ENCODE results near the gene LAG3. TPM values are rescaled to one million over a fixed set of nuclear protein-coding genes. Genes with fewer than 3 reads are reported as not detected.

Gene LAG3
- total and polyA plus RNA-seq, 4 donors: 0.82 to 1.7 (median 1.4) TPM

GRCh38 chr12:6783828-6784227 is 11.5 kb downstream of the LAG3 start:
- DNase-seq: no peak
- Histone ChIP-seq H3K27me3 (ENCODE audit: control insufficient read depth in 3 of 3, insufficient read depth in 3 of 3, low read length in 2 of 3) (no peaks in the 10 kb centered on the region), H3K4me1 (ENCODE audit: control insufficient read depth in 5 of 5, insufficient read depth in 5 of 5, low read length in 5 of 5) (peaks cover 0 to 16% (median 7%) of the 10 kb centered on the region in 5 donors), H3K4me3 (no peak overlapping the region), H3K9ac (ENCODE audit: insufficient read depth in 1 of 2, low read length in 2 of 2) (no peak overlapping the region), H3K9me3 (ENCODE audit: control insufficient read depth in 4 of 4, insufficient read depth in 3 of 4, low read length in 3 of 4) (no peaks in the 10 kb centered on the region), H3K27ac (ENCODE audit: low read depth in 1 of 2, low read length in 1 of 2) (no peak overlapping the region), H3K36me3 (ENCODE audit: control insufficient read depth in 4 of 4, insufficient read depth in 4 of 4, low read length in 4 of 4) (no peaks in the 10 kb centered on the region)
- no peak for TF ChIP-seq CTCF (IDR thresholded peaks at IDR 0.05; ENCODE audit: control extremely low read depth, extremely low read depth)
- 89% methylated on average over 9 of the region's 9 CpGs for WGBS, 2 donors
- no peak for ATAC-seq (ENCODE audit: insufficient read depth, low FRiP score)

- TF ChIP-seq CTCF (IDR thresholded peaks at IDR 0.05; ENCODE audit: control extremely low read depth, extremely low read depth): no peak
- ATAC-seq (ENCODE audit: insufficient read depth, low FRiP score) (no peak), DNase-seq (no peak)
- Histone ChIP-seq H3K27me3 (ENCODE audit: control insufficient read depth in 3 of 3, insufficient read depth in 3 of 3, low read length in 2 of 3) (no peaks in the 10 kb centered on the region), H3K9me3 (ENCODE audit: control insufficient read depth in 4 of 4, insufficient read depth in 3 of 4, low read length in 3 of 4) (no peaks in the 10 kb centered on the region), H3K4me1 (ENCODE audit: control insufficient read depth in 5 of 5, insufficient read depth in 5 of 5, low read length in 5 of 5) (peaks cover 0 to 15% (median 9%) of the 10 kb centered on the region in 5 donors), H3K4me3 (no peak overlapping the region), H3K36me3 (ENCODE audit: control insufficient read depth in 4 of 4, insufficient read depth in 4 of 4, low read length in 4 of 4) (no peaks in the 10 kb centered on the region), H3K9ac (ENCODE audit: insufficient read depth in 1 of 2, low read length in 2 of 2) (no peak overlapping the region), H3K27ac (ENCODE audit: low read depth in 1 of 2, low read length in 1 of 2) (no peak overlapping the region)
- 73 to 82% methylated on average over 5 of the region's 5 CpGs for WGBS, 2 donors
These were observed 12.0 kb downstream of the LAG3 start for GRCh38 chr12:6784296-6784695.

GRCh38 chr12:6784761-6785160 is 12.4 kb downstream of the LAG3 start:
- ATAC-seq (ENCODE audit: insufficient read depth, low FRiP score): no peak
- no peaks in the 10 kb centered on the region for H3K9me3 ChIP-seq (ENCODE audit: control insufficient read depth in 4 of 4, insufficient read depth in 3 of 4, low read length in 3 of 4)
- no peak overlapping the region for H3K9ac ChIP-seq (ENCODE audit: insufficient read depth in 1 of 2, low read length in 2 of 2)
- no peaks in the 10 kb centered on the region for H3K27me3 ChIP-seq (ENCODE audit: control insufficient read depth in 3 of 3, insufficient read depth in 3 of 3, low read length in 2 of 3)
- no peaks in the 10 kb centered on the region for H3K36me3 ChIP-seq (ENCODE audit: control insufficient read depth in 4 of 4, insufficient read depth in 4 of 4, low read length in 4 of 4)
- H3K4me3 ChIP-seq: no peak overlapping the region
- 22 to 46% methylated on average over 5 of the region's 5 CpGs for WGBS, 2 donors
- H3K4me1 ChIP-seq (ENCODE audit: control insufficient read depth in 5 of 5, insufficient read depth in 5 of 5, low read length in 5 of 5): peaks cover 0 to 15% (median 9%) of the 10 kb centered on the region in 5 donors
- H3K27ac ChIP-seq (ENCODE audit: low read depth in 1 of 2, low read length in 1 of 2): no peak overlapping the region
- no peak for DNase-seq
- no peak for TF ChIP-seq CTCF (IDR thresholded peaks at IDR 0.05; ENCODE audit: control extremely low read depth, extremely low read depth)

GRCh38 chr12:6786416-6787094 is 14.2 kb downstream of the LAG3 start:
- TF ChIP-seq CTCF (IDR thresholded peaks at IDR 0.05; ENCODE audit: control extremely low read depth, extremely low read depth): no peak
- H3K4me3 ChIP-seq: no peak overlapping the region
- H3K36me3 ChIP-seq (ENCODE audit: control insufficient read depth in 4 of 4, insufficient read depth in 4 of 4, low read length in 4 of 4): no peaks in the 10 kb centered on the region
- H3K4me1 ChIP-seq (ENCODE audit: control insufficient read depth in 5 of 5, insufficient read depth in 5 of 5, low read length in 5 of 5): peaks cover 0 to 23% (median 12%) of the 10 kb centered on the region in 5 donors
- H3K27ac ChIP-seq (ENCODE audit: low read depth in 1 of 2, low read length in 1 of 2): no peak overlapping the region
- H3K9ac ChIP-seq (ENCODE audit: insufficient read depth in 1 of 2, low read length in 2 of 2): peak overlapping the region in 1 of 2 donors; percentile 27
- WGBS, 2 donors: 51 to 58% methylated on average over 9 of the region's 9 CpGs
- no peak for DNase-seq
- H3K27me3 ChIP-seq (ENCODE audit: control insufficient read depth in 3 of 3, insufficient read depth in 3 of 3, low read length in 2 of 3): no peaks in the 10 kb centered on the region
- no peak for ATAC-seq (ENCODE audit: insufficient read depth, low FRiP score)
- no peaks in the 10 kb centered on the region for H3K9me3 ChIP-seq (ENCODE audit: control insufficient read depth in 4 of 4, insufficient read depth in 3 of 4, low read length in 3 of 4)
